Measurements from ENCODE around the gene R3HDM2.
"Not testable (repeated sequence)": the region's sequence is repeated elsewhere in the genome, so short reads cannot be mapped to it uniquely, and the experiment has no call there.

The R3HDM2 gene

DNA sequence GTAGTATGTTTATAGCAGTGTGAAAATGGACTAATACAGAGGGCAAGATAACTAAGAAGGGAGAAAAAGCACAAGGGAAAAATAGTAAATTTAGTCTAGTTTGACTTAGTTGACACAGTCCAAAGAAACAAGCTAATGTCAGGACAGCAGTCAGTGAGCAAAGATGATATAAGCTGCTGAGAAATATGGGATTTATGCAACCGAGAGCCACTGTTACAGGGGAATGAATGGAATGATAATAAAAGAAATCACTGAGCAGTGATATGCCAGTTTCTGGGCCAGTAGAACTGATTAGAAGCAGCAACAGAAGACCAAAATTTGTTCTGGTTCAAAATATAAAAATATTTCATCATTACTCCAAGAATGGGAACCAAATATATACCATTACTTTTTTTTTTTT lies 60.1 kb downstream of the R3HDM2 start:
- 100% methylated on average over 1 of the region's 1 CpG for WGBS (ENCODE audit: insufficient coverage)
- Histone ChIP-seq H3K4me3 (ENCODE audit: control insufficient read depth in 1 of 7, extremely low read depth in 1 of 7, insufficient read depth in 4 of 7, low read depth in 2 of 7, low read length in 6 of 7) (no peak overlapping the region), H3K4me1 (ENCODE audit: control extremely low read depth in 1 of 4, control insufficient read depth in 4 of 4, insufficient read depth in 4 of 4, low read length in 3 of 4) (no peaks in the 10 kb centered on the region), H3K36me3 (ENCODE audit: control insufficient read depth in 4 of 4, insufficient read depth in 4 of 4, low read length in 3 of 4) (peaks cover 7 to 13% (median 9%) of the 10 kb centered on the region in 4 experiments), H3K27me3 (replicated peaks in 2 of 5; ENCODE audit: control insufficient read depth in 4 of 5, insufficient read depth in 5 of 5, low read length in 4 of 5) (no peaks in the 10 kb centered on the region), H3K27ac (ENCODE audit: insufficient read depth in 1 of 2, low read depth in 1 of 2, low read length in 2 of 2, poor library complexity in 1 of 2, severe bottlenecking in 2 of 2) (no peak overlapping the region), H3K9me3 (ENCODE audit: control extremely low read depth in 1 of 5, control insufficient read depth in 4 of 5, insufficient read depth in 2 of 5, low read depth in 1 of 5, low read length in 4 of 5) (peaks cover 7 to 14% (median 11%) of the 10 kb centered on the region in 5 experiments)
- DNase-seq, result no peak
- ChIA-PET POLR2A (no interaction called here), CTCF (no interaction called here)

DNA sequence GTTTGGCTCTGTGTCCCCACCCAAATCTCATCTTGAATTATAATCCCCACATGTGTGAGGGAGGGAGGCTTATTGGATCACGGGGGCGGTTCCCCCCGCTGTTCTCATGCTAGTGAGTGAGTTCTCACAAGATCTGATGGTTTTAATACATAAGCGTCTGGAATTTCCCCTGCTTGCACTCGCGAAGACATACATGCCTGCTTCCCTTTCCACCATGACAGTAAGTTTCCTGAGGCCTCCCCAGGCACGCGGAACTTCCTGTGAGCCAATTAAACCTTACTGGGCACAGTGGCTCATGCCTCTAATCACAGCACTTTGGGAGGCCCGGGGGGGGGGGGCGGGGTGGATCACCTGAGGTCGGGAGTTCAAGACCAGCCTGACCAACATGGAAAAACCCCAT lies 60.8 kb downstream of the R3HDM2 start:
- H3K27ac ChIP-seq (ENCODE audit: insufficient read depth in 1 of 2, low read depth in 1 of 2, low read length in 2 of 2, poor library complexity in 1 of 2, severe bottlenecking in 2 of 2), result no peak overlapping the region
- ChIA-PET POLR2A (no interaction called here), CTCF (no interaction called here)
- peak in 2 of 3 donors; percentile 43 to 56 for DNase-seq
- no peaks in the 10 kb centered on the region for H3K4me1 ChIP-seq (ENCODE audit: control extremely low read depth in 1 of 4, control insufficient read depth in 4 of 4, insufficient read depth in 4 of 4, low read length in 3 of 4)
- no peak overlapping the region for H3K4me3 ChIP-seq (ENCODE audit: control insufficient read depth in 1 of 7, extremely low read depth in 1 of 7, insufficient read depth in 4 of 7, low read depth in 2 of 7, low read length in 6 of 7)
- H3K36me3 ChIP-seq (ENCODE audit: control insufficient read depth in 4 of 4, insufficient read depth in 4 of 4, low read length in 3 of 4), result peaks cover 7 to 13% (median 9%) of the 10 kb centered on the region in 4 experiments
- H3K9me3 ChIP-seq (ENCODE audit: control extremely low read depth in 1 of 5, control insufficient read depth in 4 of 5, insufficient read depth in 2 of 5, low read depth in 1 of 5, low read length in 4 of 5), result peaks cover 7 to 14% (median 11%) of the 10 kb centered on the region in 5 experiments
- WGBS (ENCODE audit: insufficient coverage), result 97% methylated on average over 4 of the region's 11 CpGs
- H3K27me3 ChIP-seq (replicated peaks in 2 of 5; ENCODE audit: control insufficient read depth in 4 of 5, insufficient read depth in 5 of 5, low read length in 4 of 5), result no peaks in the 10 kb centered on the region

DNA sequence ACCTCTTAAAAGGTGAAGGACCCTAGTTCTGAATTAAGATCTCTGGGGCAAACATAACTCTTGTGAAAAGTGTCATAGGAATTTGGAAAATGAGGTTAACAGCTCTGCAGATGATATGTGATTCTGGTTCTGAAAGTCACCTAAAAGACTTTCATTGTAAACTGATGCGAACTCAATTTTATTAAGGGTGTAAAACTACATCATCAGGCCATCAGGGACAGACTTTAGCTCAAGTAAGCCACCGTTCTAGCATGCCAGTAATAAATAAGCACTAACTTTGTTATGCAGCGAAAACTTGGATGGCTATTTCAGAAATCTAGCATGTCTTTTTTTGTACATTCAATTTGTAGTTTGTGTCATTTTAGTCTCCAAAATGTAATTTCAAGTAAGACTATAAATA lies 61.6 kb downstream of the R3HDM2 start:
- peaks cover 7 to 14% (median 11%) of the 10 kb centered on the region in 5 experiments for H3K9me3 ChIP-seq (ENCODE audit: control extremely low read depth in 1 of 5, control insufficient read depth in 4 of 5, insufficient read depth in 2 of 5, low read depth in 1 of 5, low read length in 4 of 5)
- 100% methylated on average over 2 of the region's 3 CpGs for WGBS (ENCODE audit: insufficient coverage)
- no peaks in the 10 kb centered on the region for H3K27me3 ChIP-seq (replicated peaks in 2 of 5; ENCODE audit: control insufficient read depth in 4 of 5, insufficient read depth in 5 of 5, low read length in 4 of 5)
- peaks cover 7 to 15% (median 8%) of the 10 kb centered on the region in 4 experiments for H3K36me3 ChIP-seq (ENCODE audit: control insufficient read depth in 4 of 4, insufficient read depth in 4 of 4, low read length in 3 of 4)
- H3K4me1 ChIP-seq (ENCODE audit: control extremely low read depth in 1 of 4, control insufficient read depth in 4 of 4, insufficient read depth in 4 of 4, low read length in 3 of 4), result no peaks in the 10 kb centered on the region
- DNase-seq, result no peak
- no peak overlapping the region for H3K27ac ChIP-seq (ENCODE audit: insufficient read depth in 1 of 2, low read depth in 1 of 2, low read length in 2 of 2, poor library complexity in 1 of 2, severe bottlenecking in 2 of 2)
- ChIA-PET POLR2A (no interaction called here), CTCF (interaction anchor here (0.7 kb wide), 1 partner anchor 81 kb away, joined by 3 read pairs; no protein-coding TSS in a partner anchor)
- H3K4me3 ChIP-seq (ENCODE audit: control insufficient read depth in 1 of 7, extremely low read depth in 1 of 7, insufficient read depth in 4 of 7, low read depth in 2 of 7, low read length in 6 of 7), result no peak overlapping the region

DNA sequence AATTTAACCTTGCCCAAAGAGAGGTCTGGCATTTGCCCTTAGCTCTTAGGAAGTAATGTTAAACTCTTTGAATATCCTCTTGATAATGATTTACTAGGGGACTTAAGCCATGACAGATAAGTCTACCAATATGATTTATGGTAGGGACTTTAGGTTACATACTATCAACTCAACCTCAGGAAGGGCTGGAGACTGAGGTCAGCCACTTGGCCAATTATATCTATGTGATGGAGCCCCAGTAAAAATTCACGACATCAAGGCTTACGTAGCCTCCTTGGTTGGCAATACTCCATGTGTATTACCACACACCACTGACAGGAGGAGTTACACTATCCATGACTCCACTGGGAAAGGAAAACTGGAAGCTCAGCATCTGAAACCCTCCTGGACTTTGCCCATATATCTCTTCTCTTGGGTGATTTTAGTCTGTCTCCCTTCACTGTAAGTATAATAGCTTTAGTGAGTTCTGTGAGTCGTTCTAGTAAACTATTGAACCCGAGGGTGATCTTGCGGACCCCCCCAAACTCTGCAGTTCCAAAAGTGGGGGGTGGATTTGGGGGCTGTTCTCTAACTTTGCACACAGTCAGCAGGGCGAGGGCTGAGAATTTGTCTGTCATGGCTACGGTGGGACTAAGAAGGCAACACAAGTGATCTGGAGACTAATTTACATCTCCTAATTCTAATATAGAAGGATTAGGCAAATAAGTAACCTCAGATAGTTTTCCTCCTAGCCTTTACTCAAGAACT lies 62.3 kb downstream of the R3HDM2 start:
- Histone ChIP-seq H3K4me1 (ENCODE audit: control extremely low read depth in 1 of 4, control insufficient read depth in 4 of 4, insufficient read depth in 4 of 4, low read length in 3 of 4) (no peaks in the 10 kb centered on the region), H3K36me3 (ENCODE audit: control insufficient read depth in 4 of 4, insufficient read depth in 4 of 4, low read length in 3 of 4) (peaks cover 7 to 17% (median 7%) of the 10 kb centered on the region in 4 experiments), H3K4me3 (ENCODE audit: control insufficient read depth in 1 of 7, extremely low read depth in 1 of 7, insufficient read depth in 4 of 7, low read depth in 2 of 7, low read length in 6 of 7) (no peak overlapping the region), H3K27ac (ENCODE audit: insufficient read depth in 1 of 2, low read depth in 1 of 2, low read length in 2 of 2, poor library complexity in 1 of 2, severe bottlenecking in 2 of 2) (no peak overlapping the region), H3K9me3 (ENCODE audit: control extremely low read depth in 1 of 5, control insufficient read depth in 4 of 5, insufficient read depth in 2 of 5, low read depth in 1 of 5, low read length in 4 of 5) (peaks cover 7 to 14% (median 11%) of the 10 kb centered on the region in 5 experiments), H3K27me3 (replicated peaks in 2 of 5; ENCODE audit: control insufficient read depth in 4 of 5, insufficient read depth in 5 of 5, low read length in 4 of 5) (no peaks in the 10 kb centered on the region)
- POLR2A ChIA-PET, result no interaction called here
- no peak for DNase-seq
- 100% methylated on average over 3 of the region's 7 CpGs for WGBS (ENCODE audit: insufficient coverage)
- CTCF ChIA-PET, result interaction anchor here (0.7 to 1.7 kb wide), 5 partner anchors 19 to 81 kb away, joined by 3 to 5 read pairs (median 3); no protein-coding TSS in a partner anchor

DNA sequence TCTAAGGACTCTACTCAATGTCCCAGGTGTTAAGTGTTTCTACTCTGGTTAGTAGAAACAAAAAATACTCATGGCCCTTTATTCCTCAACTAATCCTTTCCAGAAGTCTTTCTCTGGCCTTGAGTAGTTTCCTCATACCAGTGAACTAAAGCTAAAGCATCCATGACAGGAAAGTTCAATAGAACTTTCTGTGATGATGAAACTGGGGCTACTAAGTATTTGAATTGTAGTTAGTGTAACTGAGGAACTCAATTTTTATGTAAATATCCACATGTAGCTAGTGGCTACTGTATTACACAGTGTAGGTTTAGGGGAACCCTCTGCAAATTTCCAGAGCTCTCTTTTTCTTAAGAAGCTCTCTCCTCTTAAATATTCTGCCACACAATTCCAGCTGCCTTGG lies 63.7 kb downstream of the R3HDM2 start:
- no peaks in the 10 kb centered on the region for H3K4me1 ChIP-seq (ENCODE audit: control extremely low read depth in 1 of 4, control insufficient read depth in 4 of 4, insufficient read depth in 4 of 4, low read length in 3 of 4)
- peaks cover 7 to 14% (median 11%) of the 10 kb centered on the region in 5 experiments for H3K9me3 ChIP-seq (ENCODE audit: control extremely low read depth in 1 of 5, control insufficient read depth in 4 of 5, insufficient read depth in 2 of 5, low read depth in 1 of 5, low read length in 4 of 5)
- no peak overlapping the region for H3K4me3 ChIP-seq (ENCODE audit: control insufficient read depth in 1 of 7, extremely low read depth in 1 of 7, insufficient read depth in 4 of 7, low read depth in 2 of 7, low read length in 6 of 7)
- no peaks in the 10 kb centered on the region for H3K27me3 ChIP-seq (replicated peaks in 2 of 5; ENCODE audit: control insufficient read depth in 4 of 5, insufficient read depth in 5 of 5, low read length in 4 of 5)
- ChIA-PET POLR2A (no interaction called here), CTCF (interaction anchor here (0.9 to 1.7 kb wide), 5 partner anchors 10 to 73 kb away, joined by 3 to 8 read pairs (median 5); no protein-coding TSS in a partner anchor)
- no peak overlapping the region for H3K27ac ChIP-seq (ENCODE audit: insufficient read depth in 1 of 2, low read depth in 1 of 2, low read length in 2 of 2, poor library complexity in 1 of 2, severe bottlenecking in 2 of 2)
- peaks cover 5 to 17% (median 7%) of the 10 kb centered on the region in 4 experiments for H3K36me3 ChIP-seq (ENCODE audit: control insufficient read depth in 4 of 4, insufficient read depth in 4 of 4, low read length in 3 of 4)
- no peak for DNase-seq

DNA sequence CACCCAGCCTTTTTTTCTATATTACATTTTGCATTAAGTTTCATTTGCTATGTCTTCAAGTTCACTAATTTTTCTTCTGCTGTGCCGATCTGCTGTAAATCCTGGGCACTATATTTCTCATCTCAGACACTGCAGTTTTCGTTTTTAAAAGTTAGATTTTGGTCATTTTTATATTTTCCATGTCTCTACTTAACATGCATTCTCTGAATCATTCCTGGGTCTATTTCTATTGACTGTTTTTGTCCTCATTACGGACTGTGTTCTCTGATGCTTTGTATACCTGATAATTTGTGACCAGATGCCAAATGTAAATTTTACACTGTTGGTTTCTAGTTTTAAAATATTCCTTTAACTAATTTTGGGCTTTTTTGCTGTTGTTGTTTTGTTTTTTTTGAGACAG lies 64.5 kb downstream of the R3HDM2 start:
- peaks cover 7 to 14% (median 11%) of the 10 kb centered on the region in 5 experiments for H3K9me3 ChIP-seq (ENCODE audit: control extremely low read depth in 1 of 5, control insufficient read depth in 4 of 5, insufficient read depth in 2 of 5, low read depth in 1 of 5, low read length in 4 of 5)
- no peak overlapping the region for H3K4me3 ChIP-seq (ENCODE audit: control insufficient read depth in 1 of 7, extremely low read depth in 1 of 7, insufficient read depth in 4 of 7, low read depth in 2 of 7, low read length in 6 of 7)
- no peaks in the 10 kb centered on the region for H3K4me1 ChIP-seq (ENCODE audit: control extremely low read depth in 1 of 4, control insufficient read depth in 4 of 4, insufficient read depth in 4 of 4, low read length in 3 of 4)
- 100% methylated on average over 2 of the region's 3 CpGs for WGBS (ENCODE audit: insufficient coverage)
- no peak for DNase-seq
- no peak overlapping the region for H3K27ac ChIP-seq (ENCODE audit: insufficient read depth in 1 of 2, low read depth in 1 of 2, low read length in 2 of 2, poor library complexity in 1 of 2, severe bottlenecking in 2 of 2)
- CTCF ChIA-PET, result interaction anchor here (1.3 kb wide), 1 partner anchor 9 kb away, joined by 8 read pairs; no protein-coding TSS in a partner anchor
- H3K27me3 ChIP-seq (replicated peaks in 2 of 5; ENCODE audit: control insufficient read depth in 4 of 5, insufficient read depth in 5 of 5, low read length in 4 of 5), result no peaks in the 10 kb centered on the region
- peaks cover 5 to 17% (median 6%) of the 10 kb centered on the region in 4 experiments for H3K36me3 ChIP-seq (ENCODE audit: control insufficient read depth in 4 of 4, insufficient read depth in 4 of 4, low read length in 3 of 4)
- POLR2A ChIA-PET, result no interaction called here

DNA sequence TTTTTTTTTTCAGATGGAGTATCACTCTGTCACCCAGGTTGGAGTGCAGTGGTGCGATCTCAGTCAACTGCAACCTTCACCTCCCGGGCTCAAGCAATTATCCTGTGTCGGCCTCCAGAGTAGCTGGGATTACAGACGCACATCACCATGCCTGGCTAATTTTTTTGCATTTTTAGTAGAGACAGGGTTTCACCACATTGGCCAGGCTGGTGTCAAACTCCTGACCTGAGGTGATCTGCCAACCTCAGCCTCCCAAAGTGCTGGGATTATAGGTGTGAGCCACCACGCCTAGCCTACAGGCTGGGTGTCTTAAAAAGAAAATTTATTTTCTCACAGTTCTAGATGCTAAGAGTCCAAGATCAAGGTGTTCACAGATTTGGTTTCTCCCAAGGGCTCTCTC lies 66.7 kb downstream of the R3HDM2 start:
- H3K4me3 ChIP-seq (ENCODE audit: control insufficient read depth in 1 of 7, extremely low read depth in 1 of 7, insufficient read depth in 4 of 7, low read depth in 2 of 7, low read length in 6 of 7); H3K4me1 ChIP-seq (ENCODE audit: control extremely low read depth in 1 of 4, control insufficient read depth in 4 of 4, insufficient read depth in 4 of 4, low read length in 3 of 4); POLR2A ChIA-PET; H3K27ac ChIP-seq (ENCODE audit: insufficient read depth in 1 of 2, low read depth in 1 of 2, low read length in 2 of 2, poor library complexity in 1 of 2, severe bottlenecking in 2 of 2); DNase-seq; H3K27me3 ChIP-seq (replicated peaks in 2 of 5; ENCODE audit: control insufficient read depth in 4 of 5, insufficient read depth in 5 of 5, low read length in 4 of 5); CTCF ChIA-PET: not testable (repeated sequence)
- WGBS (ENCODE audit: insufficient coverage), result 98% methylated on average over 5 of the region's 5 CpGs
- Histone ChIP-seq H3K36me3 (ENCODE audit: control insufficient read depth in 4 of 4, insufficient read depth in 4 of 4, low read length in 3 of 4) (peaks cover 2 to 14% (median 5%) of the 10 kb centered on the region in 4 experiments), H3K9me3 (ENCODE audit: control extremely low read depth in 1 of 5, control insufficient read depth in 4 of 5, insufficient read depth in 2 of 5, low read depth in 1 of 5, low read length in 4 of 5) (peaks cover 5 to 14% (median 11%) of the 10 kb centered on the region in 5 experiments)

All from common myeloid progenitor, CD34-positive (primary cell).